ENCODE results near the gene GPD2.

DNA sequence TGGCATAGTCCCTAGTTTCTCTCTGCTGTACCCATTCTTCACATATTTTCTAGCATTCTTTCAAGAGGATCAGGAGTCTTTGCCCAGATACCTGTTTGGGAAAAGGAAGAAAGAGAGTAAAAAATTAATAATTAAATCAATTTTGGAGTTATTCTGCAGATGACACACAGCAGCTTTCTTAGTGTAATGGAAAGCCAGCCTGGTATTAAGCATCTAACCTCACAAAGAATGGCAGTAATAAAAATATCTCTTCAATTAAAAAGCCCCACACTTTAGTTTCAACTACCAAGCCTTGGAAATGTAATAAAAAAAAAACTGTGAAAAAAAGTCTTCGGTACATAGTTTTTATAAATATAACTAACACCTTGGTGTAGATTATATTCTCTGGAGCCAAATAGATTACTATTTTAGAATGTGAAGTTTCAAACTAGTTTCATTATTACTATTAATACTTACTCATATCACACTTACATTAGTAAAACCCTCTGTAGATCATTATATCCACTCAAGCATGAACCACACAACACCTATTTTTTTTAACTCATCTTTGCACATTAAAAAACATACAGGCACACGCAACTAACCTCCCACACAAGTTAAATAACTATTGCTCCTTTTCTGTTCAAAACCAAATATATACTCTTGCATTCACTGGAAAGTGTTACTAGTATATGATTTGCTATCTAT lies 90.9 kb downstream of the GPD2 start:
- TF ChIP-seq, protein P1, sequence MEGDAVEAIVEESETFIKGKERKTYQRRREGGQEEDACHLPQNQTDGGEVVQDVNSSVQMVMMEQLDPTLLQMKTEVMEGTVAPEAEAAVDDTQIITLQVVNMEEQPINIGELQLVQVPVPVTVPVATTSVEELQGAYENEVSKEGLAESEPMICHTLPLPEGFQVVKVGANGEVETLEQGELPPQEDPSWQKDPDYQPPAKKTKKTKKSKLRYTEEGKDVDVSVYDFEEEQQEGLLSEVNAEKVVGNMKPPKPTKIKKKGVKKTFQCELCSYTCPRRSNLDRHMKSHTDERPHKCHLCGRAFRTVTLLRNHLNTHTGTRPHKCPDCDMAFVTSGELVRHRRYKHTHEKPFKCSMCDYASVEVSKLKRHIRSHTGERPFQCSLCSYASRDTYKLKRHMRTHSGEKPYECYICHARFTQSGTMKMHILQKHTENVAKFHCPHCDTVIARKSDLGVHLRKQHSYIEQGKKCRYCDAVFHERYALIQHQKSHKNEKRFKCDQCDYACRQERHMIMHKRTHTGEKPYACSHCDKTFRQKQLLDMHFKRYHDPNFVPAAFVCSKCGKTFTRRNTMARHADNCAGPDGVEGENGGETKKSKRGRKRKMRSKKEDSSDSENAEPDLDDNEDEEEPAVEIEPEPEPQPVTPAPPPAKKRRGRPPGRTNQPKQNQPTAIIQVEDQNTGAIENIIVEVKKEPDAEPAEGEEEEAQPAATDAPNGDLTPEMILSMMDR (IDR thresholded peaks at IDR 0.05; ENCODE audit: low read length): no peak
- no peak for TF ChIP-seq EZH2phosphoT487 (IDR thresholded peaks at IDR 0.05; ENCODE audit: low read length)

Measured in MM.1S (cell line).